OCI-LY1 (cell line): ENCODE data around the gene IGF2R.

Experiments
- H2AFZ ChIP-seq: fragments of 200-600 bp; sonication (generic), shearing (Covaris generic); 2 replicates; pipeline ENCODE4 v1.6.0; 2014; ENCODE audit warnings: antibody characterized with exemption, mild to moderate bottlenecking, low read length
- H3F3A ChIP-seq: fragments of 200-600 bp; sonication (generic), shearing (Covaris generic); 2 replicates; pipeline ENCODE4 v1.6.0; 2014; ENCODE audit warnings: mild to moderate bottlenecking, antibody characterized with exemption, low read length, moderate library complexity; ENCODE audit not compliant: insufficient read depth
- H3K27ac ChIP-seq: fragments of 200-600 bp; sonication (generic); 2 replicates; pipeline ENCODE4 v1.5.1; 2014; ENCODE audit warnings: low read length, mixed run types, mild to moderate bottlenecking, low read depth; ENCODE audit not compliant: poor library complexity, severe bottlenecking
- H3K27me3 ChIP-seq: fragments of 200-600 bp; sonication (generic); 2 replicates; pipeline ENCODE4 v1.6.0; 2014; ENCODE audit warnings: antibody characterized with exemption, mild to moderate bottlenecking, low read length, moderate library complexity; ENCODE audit not compliant: insufficient read depth
- H3K36me3 ChIP-seq: fragments of 200-600 bp; sonication (generic); 2 replicates; pipeline ENCODE4 v1.6.1; 2014; ENCODE audit warnings: mild to moderate bottlenecking, antibody characterized with exemption, low read length, moderate library complexity, mixed read lengths; ENCODE audit not compliant: insufficient read depth
- H3K4me1 ChIP-seq: fragments of 200-600 bp; sonication (generic); 2 replicates; pipeline ENCODE4 v1.5.1; 2014; ENCODE audit warnings: mild to moderate bottlenecking, low read length, moderate library complexity; ENCODE audit not compliant: insufficient read depth, severe bottlenecking
- H3K4me2 ChIP-seq: fragments of 200-600 bp; sonication (generic), shearing (Covaris generic); 2 replicates; pipeline ENCODE4 v1.6.1; 2014; ENCODE audit warnings: low read length
- H3K4me3 ChIP-seq: fragments of 200-600 bp; sonication (generic); 2 replicates; pipeline ENCODE4 v1.5.1; 2014; ENCODE audit warnings: low read length, low read depth, mild to moderate bottlenecking, mixed read lengths; ENCODE audit not compliant: poor library complexity, severe bottlenecking
- H3K79me2 ChIP-seq: fragments of 200-600 bp; shearing (Covaris generic); 2 replicates; pipeline ENCODE4 v1.6.1; 2016; ENCODE audit warnings: mixed run types, low read length, mixed read lengths; ENCODE audit not compliant: insufficient read depth
- H3K9ac ChIP-seq: fragments of 200-600 bp; sonication (generic), shearing (Covaris generic); 2 replicates; pipeline ENCODE4 v1.6.1; 2014; ENCODE audit warnings: mild to moderate bottlenecking, low read length, mixed read lengths
- H3K9me2 ChIP-seq: fragments of 200-600 bp; sonication (generic), shearing (Covaris generic); 2 replicates; pipeline ENCODE4 v1.6.1; 2014; ENCODE audit warnings: low read depth, mild to moderate bottlenecking, low read length, mixed read lengths
- H3K9me3 ChIP-seq: fragments of 200-600 bp; shearing (Covaris generic); 2 replicates; pipeline ENCODE4 v1.6.1; 2014; ENCODE audit warnings: low read length, mixed read lengths
- H4K20me1 ChIP-seq: fragments of 200-600 bp; sonication (generic), shearing (Covaris generic); 2 replicates; pipeline ENCODE4 v1.6.0; 2016; ENCODE audit warnings: mild to moderate bottlenecking, low read length; ENCODE audit not compliant: insufficient read depth
- EZH2 ChIP-seq: fragments of 200-600 bp; sonication (generic), shearing (Covaris generic); IDR thresholded peaks from 2 replicates; pipeline ENCODE4 v1.8.0; 2017; ENCODE audit warnings: borderline replicate concordance, mixed run types, mild to moderate bottlenecking, antibody characterized with exemption, low read length, moderate library complexity, mixed read lengths
- TF ChIP-seq, protein P1 (sequence below): fragments of 200-600 bp; sonication (generic), shearing (Covaris generic); IDR thresholded peaks from 2 replicates; pipeline ENCODE4 v1.5.1; 2017; ENCODE audit warnings: mild to moderate bottlenecking, antibody characterized with exemption, low read length, moderate library complexity, mixed read lengths

The IGF2R gene

DNA sequence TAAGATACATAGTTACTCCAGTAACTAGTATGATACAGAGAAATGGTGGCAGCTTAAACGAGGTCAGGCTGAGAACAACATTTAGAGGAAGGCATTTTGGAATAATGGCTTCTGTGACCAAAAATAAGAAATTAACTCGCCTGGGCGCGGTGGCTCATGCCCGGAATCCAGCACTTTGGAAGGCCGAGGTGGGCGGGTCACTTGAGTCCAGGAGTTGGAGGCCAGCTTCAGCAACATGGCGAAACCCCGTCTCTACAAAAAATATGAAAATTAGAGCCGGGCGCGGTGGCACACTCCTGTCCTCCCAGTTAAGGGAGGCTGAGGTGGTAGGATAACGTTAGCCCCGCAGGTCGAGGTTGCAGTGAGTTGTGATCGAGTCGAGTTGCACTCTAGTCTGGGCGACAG, 1.8 kb downstream of the IGF2R start:
- Histone ChIP-seq H3F3A (no peaks in the 10 kb centered on the region), H4K20me1 (no peaks in the 10 kb centered on the region), H3K79me2 (no peaks in the 10 kb centered on the region), H3K4me2 (peak overlapping the region; percentile 84; the same call in 1 of the 2 replicates), H3K4me1 (peaks cover 17% of the 10 kb centered on the region), H2AFZ (no peak overlapping the region), H3K36me3 (no peaks in the 10 kb centered on the region), H3K4me3 (no peak overlapping the region), H3K9me3 (no peaks in the 10 kb centered on the region), H3K9me2 (no peaks in the 10 kb centered on the region), H3K27me3 (no peaks in the 10 kb centered on the region), H3K27ac (no peak overlapping the region), H3K9ac (no peak overlapping the region)
- TF ChIP-seq EZH2: no peak
- TF ChIP-seq, protein P1, sequence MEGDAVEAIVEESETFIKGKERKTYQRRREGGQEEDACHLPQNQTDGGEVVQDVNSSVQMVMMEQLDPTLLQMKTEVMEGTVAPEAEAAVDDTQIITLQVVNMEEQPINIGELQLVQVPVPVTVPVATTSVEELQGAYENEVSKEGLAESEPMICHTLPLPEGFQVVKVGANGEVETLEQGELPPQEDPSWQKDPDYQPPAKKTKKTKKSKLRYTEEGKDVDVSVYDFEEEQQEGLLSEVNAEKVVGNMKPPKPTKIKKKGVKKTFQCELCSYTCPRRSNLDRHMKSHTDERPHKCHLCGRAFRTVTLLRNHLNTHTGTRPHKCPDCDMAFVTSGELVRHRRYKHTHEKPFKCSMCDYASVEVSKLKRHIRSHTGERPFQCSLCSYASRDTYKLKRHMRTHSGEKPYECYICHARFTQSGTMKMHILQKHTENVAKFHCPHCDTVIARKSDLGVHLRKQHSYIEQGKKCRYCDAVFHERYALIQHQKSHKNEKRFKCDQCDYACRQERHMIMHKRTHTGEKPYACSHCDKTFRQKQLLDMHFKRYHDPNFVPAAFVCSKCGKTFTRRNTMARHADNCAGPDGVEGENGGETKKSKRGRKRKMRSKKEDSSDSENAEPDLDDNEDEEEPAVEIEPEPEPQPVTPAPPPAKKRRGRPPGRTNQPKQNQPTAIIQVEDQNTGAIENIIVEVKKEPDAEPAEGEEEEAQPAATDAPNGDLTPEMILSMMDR: no peak

DNA sequence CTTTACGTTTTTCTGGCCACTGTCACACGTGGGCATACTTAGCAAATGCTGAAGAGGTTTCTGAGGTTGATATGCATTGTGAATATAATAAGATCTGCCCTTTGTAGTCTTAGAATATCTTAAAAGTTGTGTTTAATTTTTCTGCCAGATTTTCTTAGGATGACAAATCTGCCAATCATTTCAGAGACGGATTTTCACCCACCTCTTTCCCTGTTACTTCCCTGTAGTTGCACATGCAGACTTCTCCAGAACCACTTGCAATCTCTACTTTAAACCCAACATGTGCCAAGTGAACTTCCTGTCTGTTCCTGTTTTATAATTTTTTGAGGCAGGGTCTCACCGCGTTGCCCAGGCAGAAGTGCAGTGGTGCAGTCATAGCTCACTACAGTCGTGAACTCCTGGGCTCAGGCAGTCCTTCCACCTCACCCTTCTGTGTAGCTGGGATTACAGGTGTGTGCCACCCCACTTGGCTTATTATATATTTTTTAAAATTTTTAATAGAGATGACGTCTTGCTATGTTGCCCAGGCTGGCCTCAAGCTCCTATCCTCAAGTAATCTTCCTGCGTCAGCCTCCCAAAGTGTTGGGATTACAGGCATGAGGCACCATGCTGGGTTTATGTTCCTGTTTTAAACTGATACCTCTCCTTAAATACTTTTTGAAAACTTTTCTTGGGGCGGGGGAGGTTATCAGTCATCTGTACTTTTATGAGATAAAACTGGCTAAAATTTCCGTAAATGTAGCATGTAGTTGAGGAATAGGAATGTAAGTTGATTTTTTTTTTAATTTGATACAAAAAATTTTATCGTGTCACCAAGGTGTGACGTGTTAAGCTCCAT, 2.7 kb downstream of the IGF2R start:
- Histone ChIP-seq H4K20me1 (no peaks in the 10 kb centered on the region), H3F3A (no peaks in the 10 kb centered on the region)

DNA sequence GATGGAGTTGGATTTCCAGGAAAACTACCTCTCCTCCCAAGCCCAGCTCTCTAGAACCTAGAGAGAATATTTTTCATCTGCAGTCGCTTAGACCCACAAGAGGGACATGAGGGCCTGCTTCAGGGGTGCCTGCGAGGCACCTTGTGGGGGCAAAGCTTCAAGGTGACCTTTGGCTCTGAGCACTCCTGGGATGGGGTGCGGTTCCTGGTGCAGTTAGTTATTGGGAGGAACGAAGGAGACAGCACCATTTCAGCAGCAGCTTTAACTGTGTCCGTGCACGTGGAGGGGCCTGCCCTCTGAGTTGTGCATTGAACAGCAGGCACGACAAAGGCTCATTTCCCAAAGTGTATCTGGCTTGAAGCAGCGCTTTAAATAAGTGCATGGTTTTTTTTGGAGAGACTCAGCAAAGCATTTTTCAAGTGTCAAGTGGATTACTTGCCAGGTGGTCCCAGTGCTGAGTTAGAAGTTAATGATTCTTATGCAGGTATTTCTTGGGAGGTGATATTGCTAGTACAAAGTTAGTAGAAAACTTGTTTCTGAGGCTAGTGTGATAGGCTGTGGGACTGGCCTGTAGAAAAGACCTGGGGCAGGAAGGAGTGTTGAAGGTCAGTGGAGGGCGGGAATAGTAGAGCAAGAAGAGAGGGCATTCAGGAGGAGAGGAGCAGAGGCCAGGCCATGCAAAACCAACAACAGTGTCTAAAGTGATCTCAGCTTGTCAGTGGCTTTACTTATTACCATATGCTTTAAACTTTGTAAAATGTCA, 3.8 kb downstream of the IGF2R start:
- Histone ChIP-seq H3K27me3 (no peaks in the 10 kb centered on the region), H3K4me3 (no peak overlapping the region), H3K79me2 (no peaks in the 10 kb centered on the region), H3K9me3 (no peaks in the 10 kb centered on the region), H3K27ac (no peak overlapping the region), H3K4me1 (peaks cover 17% of the 10 kb centered on the region), H2AFZ (no peak overlapping the region), H3K9me2 (no peaks in the 10 kb centered on the region), H3K36me3 (no peaks in the 10 kb centered on the region), H3K9ac (no peak overlapping the region), H4K20me1 (no peaks in the 10 kb centered on the region), H3F3A (no peaks in the 10 kb centered on the region), H3K4me2 (no peak overlapping the region)
- TF ChIP-seq, protein P1: no peak
- TF ChIP-seq EZH2: no peak

More for the DNA sequence above, 2.7 kb downstream of the IGF2R start:
- Histone ChIP-seq H3K79me2 (no peaks in the 10 kb centered on the region), H3K4me1 (peaks cover 17% of the 10 kb centered on the region), H3K36me3 (no peaks in the 10 kb centered on the region), H3K27me3 (no peaks in the 10 kb centered on the region), H3K27ac (no peak overlapping the region), H3K9me3 (no peaks in the 10 kb centered on the region), H2AFZ (no peak overlapping the region), H3K9me2 (no peaks in the 10 kb centered on the region), H3K4me3 (no peak overlapping the region), H3K4me2 (no peak overlapping the region), H3K9ac (no peak overlapping the region)
- TF ChIP-seq, protein P1: no peak
- TF ChIP-seq EZH2: no peak
